AG04450 (cell line): ENCODE results near the gene ZNF212. TPM values are rescaled to one million over a fixed set of nuclear protein-coding genes. Genes with fewer than 3 reads are reported as not detected.

Experiments
- CTCF ChIA-PET: fragments of 300-600, 350-600 bp; formaldehyde crosslinking; extraction: SDS; loops from one replicate; lab custom pipeline; 2022; ENCODE audit warnings: antibody characterized with exemption, inconsistent platforms; lab: Charles Lee
- POLR2A ChIA-PET: fragments of 350-600 bp; formaldehyde crosslinking; extraction: SDS; loops from one replicate; lab custom pipeline; 2021; ENCODE audit warnings: antibody characterized with exemption, inconsistent platforms; lab: Yijun Ruan, JAX
- DNase-seq: peaks from one replicate; pipeline ENCODE4 v3.0.0-alpha.2; 2011; ENCODE audit warnings: low read depth, low spot score
- H3K27ac ChIP-seq: one replicate; pipeline ENCODE4 v1.5.1; 2012; ENCODE audit warnings: low read depth, low read length, control low read depth
- H3K27me3 ChIP-seq: one replicate; pipeline ENCODE4 v1.6.0; 2012; ENCODE audit warnings: low read length; ENCODE audit not compliant: control insufficient read depth, insufficient read depth
- H3K4me3 ChIP-seq: 2 replicates; pipeline ENCODE4 v1.5.1; 2011; ENCODE audit warnings: mild to moderate bottlenecking, low read depth, low read length, control low read depth
- H3K9me3 ChIP-seq: 2 replicates; pipeline ENCODE4 v1.5.1; 2012; ENCODE audit warnings: low read length; ENCODE audit not compliant: control insufficient read depth, insufficient read depth
- CTCF ChIP-seq: IDR thresholded peaks from 2 replicates; pipeline ENCODE4 v1.5.1; 2011; ENCODE audit warnings: low read depth, low read length, control low read depth, inconsistent platforms
- polyA plus RNA-seq: library from polyadenylated mRNA; depleted of rRNA; stranded (reverse); fragments of >200 nt; gene quantifications from 2 replicates; pipeline ENCODE4 v1.2.3, GENCODE V29; 2011

The ZNF212 gene
- polyA plus RNA-seq, 1 experiment: 4.1 TPM

- DNase-seq: no peak
- Histone ChIP-seq H3K4me3 (peak overlapping the region; percentile 80), H3K27ac (no peak overlapping the region), H3K27me3 (no peaks in the 10 kb centered on the region), H3K9me3 (no peaks in the 10 kb centered on the region)
- POLR2A ChIA-PET: interaction anchor here (0.6 to 2.1 kb wide), 7 partner anchors 13 to 70 kb away, joined by 4 to 12 read pairs (median 4); partner anchors contain the start of genes ZNF398 and ZNF425
- CTCF ChIA-PET: interaction anchor here (0.7 to 2.4 kb wide), 13 partner anchors 9 to 191 kb away, joined by 3 to 13 read pairs (median 5); partner anchors contain the start of gene ZNF425
- TF ChIP-seq CTCF: no peak
These were observed 43.2 kb upstream of the ZNF212 start for GRCh38 chr7:149196151-149196704.

GRCh38 chr7:149196705-149197171, 42.7 kb upstream of the ZNF212 start:
- Histone ChIP-seq H3K4me3 (peak overlapping the region; percentile 80), H3K27ac (peak overlapping the region; percentile 31), H3K27me3 (no peaks in the 10 kb centered on the region), H3K9me3 (no peaks in the 10 kb centered on the region)
- no peak for DNase-seq
- ChIA-PET POLR2A (interaction anchor here (0.6 kb wide), 1 partner anchor 38 kb away, joined by 4 read pairs; no protein-coding TSS in a partner anchor), CTCF (interaction anchor here (2.4 kb wide), 1 partner anchor 11 kb away, joined by 13 read pairs; no protein-coding TSS in a partner anchor)
- TF ChIP-seq CTCF: no peak

- CTCF ChIA-PET: no interaction called here
These were observed 41.8 kb upstream of the ZNF212 start for GRCh38 chr7:149197675-149198074.

GRCh38 chr7:149198161-149198816, 41.2 kb upstream of the ZNF212 start:
- Histone ChIP-seq H3K27me3 (no peaks in the 10 kb centered on the region), H3K4me3 (no peak overlapping the region), H3K27ac (no peak overlapping the region), H3K9me3 (no peaks in the 10 kb centered on the region)
- no peak for TF ChIP-seq CTCF
- CTCF ChIA-PET: no interaction called here
- POLR2A ChIA-PET: no interaction called here
- DNase-seq: no peak

More at GRCh38 chr7:149197675-149198074, 41.8 kb upstream of the ZNF212 start:
- Histone ChIP-seq H3K4me3 (no peak overlapping the region), H3K27me3 (no peaks in the 10 kb centered on the region), H3K9me3 (no peaks in the 10 kb centered on the region), H3K27ac (no peak overlapping the region)
- no peak for TF ChIP-seq CTCF
- POLR2A ChIA-PET: no interaction called here
- DNase-seq: no peak
